ENCODE results near the gene EPB41L5.

Gene EPB41L5

DNA sequence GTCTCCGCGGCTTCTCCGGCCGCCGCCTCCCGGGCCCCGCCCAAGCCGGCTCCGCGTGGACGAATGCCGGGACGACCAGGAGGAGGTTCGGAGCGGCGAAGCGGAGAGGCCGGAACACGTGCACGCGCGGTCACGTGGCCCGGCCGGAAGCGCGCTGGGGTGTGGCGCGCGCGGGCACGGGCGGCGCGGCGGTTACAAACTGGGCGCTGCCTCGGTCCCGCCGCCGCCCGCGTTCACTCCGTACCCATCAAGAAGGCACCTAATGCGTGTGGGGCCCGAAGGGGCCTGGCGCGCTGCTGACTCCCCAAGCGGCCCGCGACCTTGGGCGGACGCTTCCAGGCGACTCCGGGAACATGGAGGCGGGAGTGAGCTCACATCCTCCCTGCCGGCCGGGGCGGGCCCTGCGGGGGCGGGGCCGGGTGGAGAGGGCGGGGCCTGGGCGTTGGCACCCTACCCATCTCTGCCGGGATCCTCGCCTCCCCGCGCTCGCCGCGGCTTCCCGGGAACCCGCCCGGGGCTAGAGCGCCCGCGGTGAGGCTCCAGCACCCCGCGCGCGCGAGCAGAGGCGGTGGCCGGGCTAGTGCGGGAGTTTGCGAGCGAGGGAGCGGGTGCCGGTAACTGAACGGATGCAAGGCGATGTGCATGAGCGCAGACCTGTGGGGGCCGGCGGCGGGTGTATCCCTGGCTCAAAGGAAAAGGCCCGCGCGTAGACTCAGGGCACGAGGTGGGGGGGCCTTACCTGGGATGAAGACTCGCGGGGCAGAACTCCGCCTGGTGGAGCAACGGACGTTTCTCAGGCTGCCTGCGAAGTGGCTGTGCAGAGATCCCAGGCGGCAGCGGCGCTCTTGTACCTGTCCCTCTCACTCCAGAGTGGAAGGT lies 210.4 kb downstream of the EPB41L5 start, which contains the start of gene TMEM185B:
Gene TMEM185B, minus strand, starts transcription at position 367 of the 879 bp plus-strand sequence. CDS start 424 bp downstream, outside the sequence.
- peak within 1 kb of the TSS; percentile 65 for H3K4me3 ChIP-seq (ENCODE audit: low read depth, low read length)
- TF ChIP-seq, protein P1, sequence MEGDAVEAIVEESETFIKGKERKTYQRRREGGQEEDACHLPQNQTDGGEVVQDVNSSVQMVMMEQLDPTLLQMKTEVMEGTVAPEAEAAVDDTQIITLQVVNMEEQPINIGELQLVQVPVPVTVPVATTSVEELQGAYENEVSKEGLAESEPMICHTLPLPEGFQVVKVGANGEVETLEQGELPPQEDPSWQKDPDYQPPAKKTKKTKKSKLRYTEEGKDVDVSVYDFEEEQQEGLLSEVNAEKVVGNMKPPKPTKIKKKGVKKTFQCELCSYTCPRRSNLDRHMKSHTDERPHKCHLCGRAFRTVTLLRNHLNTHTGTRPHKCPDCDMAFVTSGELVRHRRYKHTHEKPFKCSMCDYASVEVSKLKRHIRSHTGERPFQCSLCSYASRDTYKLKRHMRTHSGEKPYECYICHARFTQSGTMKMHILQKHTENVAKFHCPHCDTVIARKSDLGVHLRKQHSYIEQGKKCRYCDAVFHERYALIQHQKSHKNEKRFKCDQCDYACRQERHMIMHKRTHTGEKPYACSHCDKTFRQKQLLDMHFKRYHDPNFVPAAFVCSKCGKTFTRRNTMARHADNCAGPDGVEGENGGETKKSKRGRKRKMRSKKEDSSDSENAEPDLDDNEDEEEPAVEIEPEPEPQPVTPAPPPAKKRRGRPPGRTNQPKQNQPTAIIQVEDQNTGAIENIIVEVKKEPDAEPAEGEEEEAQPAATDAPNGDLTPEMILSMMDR (IDR thresholded peaks at IDR 0.05; ENCODE audit: low read depth, low read length): peak; percentile 16; the same call in 1 of the 2 replicates

DNA sequence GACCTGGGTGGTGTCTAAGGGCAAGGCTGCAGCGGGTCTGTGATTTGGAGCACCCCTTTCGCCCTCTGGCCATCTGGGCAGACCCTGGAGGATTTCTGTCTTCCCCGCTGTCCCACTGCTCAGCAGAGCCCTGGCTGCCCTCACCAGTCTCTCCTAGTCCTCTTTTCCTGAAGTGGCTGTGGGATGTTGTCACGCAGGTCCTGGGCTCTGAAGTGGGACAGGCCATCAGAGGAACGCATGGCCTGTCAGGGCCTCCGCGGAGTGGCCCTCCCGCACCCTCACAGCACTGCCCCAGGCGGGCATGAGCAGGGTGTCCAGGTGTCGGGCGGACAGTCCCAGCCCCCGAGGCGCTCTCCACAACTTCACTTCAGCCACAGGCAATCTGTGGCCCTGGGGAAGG lies 211.4 kb downstream of the EPB41L5 start:
- H3K4me3 ChIP-seq (ENCODE audit: low read depth, low read length): no peak overlapping the region

GRCh38 chr2:120224735-120225548 lies 212.1 kb downstream of the EPB41L5 start:
- H3K4me3 ChIP-seq (ENCODE audit: low read depth, low read length): no peak overlapping the region
- TF ChIP-seq, protein P1 (IDR thresholded peaks at IDR 0.05; ENCODE audit: low read depth, low read length): no peak

More for the DNA sequence above, 211.4 kb downstream of the EPB41L5 start:
- TF ChIP-seq, protein P1 (IDR thresholded peaks at IDR 0.05; ENCODE audit: low read depth, low read length): no peak

- H3K4me3 ChIP-seq (ENCODE audit: low read depth, low read length): no peak overlapping the region
- TF ChIP-seq, protein P1 (IDR thresholded peaks at IDR 0.05; ENCODE audit: low read depth, low read length): no peak
Observed at GRCh38 chr2:120225549-120226065, 212.7 kb downstream of the EPB41L5 start.

GRCh38 chr2:120226316-120226715 lies 213.4 kb downstream of the EPB41L5 start:
- H3K4me3 ChIP-seq (ENCODE audit: low read depth, low read length): no peak overlapping the region
- TF ChIP-seq, protein P1 (IDR thresholded peaks at IDR 0.05; ENCODE audit: low read depth, low read length): no peak

- H3K4me3 ChIP-seq (ENCODE audit: low read depth, low read length): no peak overlapping the region
- TF ChIP-seq, protein P1 (IDR thresholded peaks at IDR 0.05; ENCODE audit: low read depth, low read length): no peak
Observed at GRCh38 chr2:120227111-120227991, 214.5 kb downstream of the EPB41L5 start.

Measured in WI38 (cell line).